ENCODE measurements around the gene ZNF688.
"Not testable (repeated sequence)": the region's sequence is repeated elsewhere in the genome, so short reads cannot be mapped to it uniquely, and the experiment has no call there.

GRCh38 chr16:30522702-30523463, 48.6 kb downstream of the ZNF688 start:
- TF ChIP-seq CTCF (IDR thresholded peaks at IDR 0.05; ENCODE audit: low read length); EZH2 (optimal IDR thresholded peaks at IDR 0.05; ENCODE audit: low read depth, low read length); EZH2phosphoT487 (IDR thresholded peaks at IDR 0.05; ENCODE audit: low read length): not testable (repeated sequence)

All from MM.1S (cell line).